Keratinocyte (primary cell): ENCODE measurements around the gene MDFIC2.

Experiments
- EZH2 ChIP-seq: IDR thresholded peaks from one replicate; pipeline ENCODE4 v1.6.1; 2012; ENCODE audit warnings: inconsistent platforms, mild to moderate bottlenecking, low read length, moderate library complexity
- TF ChIP-seq, protein P1 (sequence below), 3 experiments: IDR thresholded peaks in 1 of 3; conservative IDR thresholded peaks in 1 of 3; optimal IDR thresholded peaks in 1 of 3; 2 replicates in 2 of 3; 3 replicates in 1 of 3; pipeline versions ENCODE3 to v1.5.1; 2011; ENCODE audit warnings: low read length in 3 of 3, mild to moderate bottlenecking in 3 of 3, moderate library complexity in 2 of 3, control low read depth in 1 of 3, inconsistent platforms in 1 of 3; ENCODE audit not compliant: insufficient read depth in 2 of 3; ENCODE audit errors: extremely low read depth in 1 of 3

GRCh38 chr3:70359711-70360110, 47.3 kb upstream of the MDFIC2 start:
- TF ChIP-seq EZH2, result no peak
- TF ChIP-seq, protein P1, sequence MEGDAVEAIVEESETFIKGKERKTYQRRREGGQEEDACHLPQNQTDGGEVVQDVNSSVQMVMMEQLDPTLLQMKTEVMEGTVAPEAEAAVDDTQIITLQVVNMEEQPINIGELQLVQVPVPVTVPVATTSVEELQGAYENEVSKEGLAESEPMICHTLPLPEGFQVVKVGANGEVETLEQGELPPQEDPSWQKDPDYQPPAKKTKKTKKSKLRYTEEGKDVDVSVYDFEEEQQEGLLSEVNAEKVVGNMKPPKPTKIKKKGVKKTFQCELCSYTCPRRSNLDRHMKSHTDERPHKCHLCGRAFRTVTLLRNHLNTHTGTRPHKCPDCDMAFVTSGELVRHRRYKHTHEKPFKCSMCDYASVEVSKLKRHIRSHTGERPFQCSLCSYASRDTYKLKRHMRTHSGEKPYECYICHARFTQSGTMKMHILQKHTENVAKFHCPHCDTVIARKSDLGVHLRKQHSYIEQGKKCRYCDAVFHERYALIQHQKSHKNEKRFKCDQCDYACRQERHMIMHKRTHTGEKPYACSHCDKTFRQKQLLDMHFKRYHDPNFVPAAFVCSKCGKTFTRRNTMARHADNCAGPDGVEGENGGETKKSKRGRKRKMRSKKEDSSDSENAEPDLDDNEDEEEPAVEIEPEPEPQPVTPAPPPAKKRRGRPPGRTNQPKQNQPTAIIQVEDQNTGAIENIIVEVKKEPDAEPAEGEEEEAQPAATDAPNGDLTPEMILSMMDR (optimal IDR thresholded peaks at IDR 0.05 in 1 of 3, IDR thresholded peaks at IDR 0.05 in 1 of 3, conservative IDR thresholded peaks at IDR 0.05 in 1 of 3; ENCODE audit: extremely low read depth in 1 of 3, insufficient read depth in 2 of 3, low read length in 3 of 3), result no peak
